ENCODE results near the gene TCEAL3. TPM values are rescaled to one million over a fixed set of nuclear protein-coding genes. Genes with fewer than 3 reads are reported as not detected.
"Not testable (repeated sequence)": the region's sequence is repeated elsewhere in the genome, so short reads cannot be mapped to it uniquely, and the experiment has no call there.

The TCEAL3 gene
- polyA plus RNA-seq, 1 donor from 2014 or later, result 42.5 TPM

- Histone ChIP-seq H3K27me3 (ENCODE audit: insufficient read depth, low read depth, low read length) (no peaks in the 10 kb centered on the region), H3K9me2 (ENCODE audit: insufficient read depth, low read length) (no peaks in the 10 kb centered on the region)
These were observed 51.1 kb downstream of the TCEAL3 start for GRCh38 chrX:103658681-103659433.

DNA sequence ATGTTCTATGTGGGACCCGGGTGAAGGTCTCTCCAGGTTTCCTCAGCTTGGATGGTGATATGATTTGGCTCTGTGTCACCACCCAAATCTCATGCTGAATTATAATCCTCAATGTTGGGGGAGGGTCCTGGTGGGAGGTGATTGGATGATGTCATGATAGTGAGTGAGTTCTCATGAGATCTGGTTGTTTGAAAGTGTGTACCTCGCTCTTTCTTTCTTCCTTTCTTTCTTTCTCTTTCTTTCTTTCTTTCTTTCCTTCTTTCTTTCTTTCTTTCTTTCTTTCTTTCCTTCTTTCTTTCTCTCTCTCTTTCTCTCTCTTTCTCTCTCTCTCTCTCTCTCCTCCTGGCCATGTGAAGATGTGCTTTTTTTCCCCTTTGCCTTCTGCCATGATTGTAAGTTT, 51.7 kb downstream of the TCEAL3 start:
- H2AFZ ChIP-seq (ENCODE audit: low read depth, low read length); H3K9me3 ChIP-seq (ENCODE audit: low read length); H3K4me2 ChIP-seq (ENCODE audit: low read length); H3K27me3 ChIP-seq (ENCODE audit: insufficient read depth, low read depth, low read length); H3K4me3 ChIP-seq (ENCODE audit: low read length); H3K9me2 ChIP-seq (ENCODE audit: insufficient read depth, low read length); H3K36me3 ChIP-seq (ENCODE audit: insufficient read depth, low read length); H3K79me2 ChIP-seq (replicated peaks; ENCODE audit: insufficient read depth, low read length); H3K9ac ChIP-seq (ENCODE audit: low read length); H3K27ac ChIP-seq (ENCODE audit: low read length); H3F3A ChIP-seq (ENCODE audit: insufficient read depth, low read length, poor library complexity, severe bottlenecking); H4K20me1 ChIP-seq (ENCODE audit: insufficient read depth): not testable (repeated sequence)

More at GRCh38 chrX:103658681-103659433, 51.1 kb downstream of the TCEAL3 start:
- no peaks in the 10 kb centered on the region for H4K20me1 ChIP-seq (ENCODE audit: insufficient read depth)
- no peak overlapping the region for H2AFZ ChIP-seq (ENCODE audit: low read depth, low read length)
- no peak overlapping the region for H3K4me3 ChIP-seq (ENCODE audit: low read length)
- H3K9ac ChIP-seq (ENCODE audit: low read length), result no peak overlapping the region
- no peak overlapping the region for H3K4me2 ChIP-seq (ENCODE audit: low read length)
- H3F3A ChIP-seq (ENCODE audit: insufficient read depth, low read length, poor library complexity, severe bottlenecking), result no peaks in the 10 kb centered on the region
- H3K9me3 ChIP-seq (ENCODE audit: low read length), result no peaks in the 10 kb centered on the region
- TF ChIP-seq, protein P1, sequence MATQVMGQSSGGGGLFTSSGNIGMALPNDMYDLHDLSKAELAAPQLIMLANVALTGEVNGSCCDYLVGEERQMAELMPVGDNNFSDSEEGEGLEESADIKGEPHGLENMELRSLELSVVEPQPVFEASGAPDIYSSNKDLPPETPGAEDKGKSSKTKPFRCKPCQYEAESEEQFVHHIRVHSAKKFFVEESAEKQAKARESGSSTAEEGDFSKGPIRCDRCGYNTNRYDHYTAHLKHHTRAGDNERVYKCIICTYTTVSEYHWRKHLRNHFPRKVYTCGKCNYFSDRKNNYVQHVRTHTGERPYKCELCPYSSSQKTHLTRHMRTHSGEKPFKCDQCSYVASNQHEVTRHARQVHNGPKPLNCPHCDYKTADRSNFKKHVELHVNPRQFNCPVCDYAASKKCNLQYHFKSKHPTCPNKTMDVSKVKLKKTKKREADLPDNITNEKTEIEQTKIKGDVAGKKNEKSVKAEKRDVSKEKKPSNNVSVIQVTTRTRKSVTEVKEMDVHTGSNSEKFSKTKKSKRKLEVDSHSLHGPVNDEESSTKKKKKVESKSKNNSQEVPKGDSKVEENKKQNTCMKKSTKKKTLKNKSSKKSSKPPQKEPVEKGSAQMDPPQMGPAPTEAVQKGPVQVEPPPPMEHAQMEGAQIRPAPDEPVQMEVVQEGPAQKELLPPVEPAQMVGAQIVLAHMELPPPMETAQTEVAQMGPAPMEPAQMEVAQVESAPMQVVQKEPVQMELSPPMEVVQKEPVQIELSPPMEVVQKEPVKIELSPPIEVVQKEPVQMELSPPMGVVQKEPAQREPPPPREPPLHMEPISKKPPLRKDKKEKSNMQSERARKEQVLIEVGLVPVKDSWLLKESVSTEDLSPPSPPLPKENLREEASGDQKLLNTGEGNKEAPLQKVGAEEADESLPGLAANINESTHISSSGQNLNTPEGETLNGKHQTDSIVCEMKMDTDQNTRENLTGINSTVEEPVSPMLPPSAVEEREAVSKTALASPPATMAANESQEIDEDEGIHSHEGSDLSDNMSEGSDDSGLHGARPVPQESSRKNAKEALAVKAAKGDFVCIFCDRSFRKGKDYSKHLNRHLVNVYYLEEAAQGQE (IDR thresholded peaks at IDR 0.05; ENCODE audit: borderline replicate concordance), result no peak
- TF ChIP-seq, protein P2, sequence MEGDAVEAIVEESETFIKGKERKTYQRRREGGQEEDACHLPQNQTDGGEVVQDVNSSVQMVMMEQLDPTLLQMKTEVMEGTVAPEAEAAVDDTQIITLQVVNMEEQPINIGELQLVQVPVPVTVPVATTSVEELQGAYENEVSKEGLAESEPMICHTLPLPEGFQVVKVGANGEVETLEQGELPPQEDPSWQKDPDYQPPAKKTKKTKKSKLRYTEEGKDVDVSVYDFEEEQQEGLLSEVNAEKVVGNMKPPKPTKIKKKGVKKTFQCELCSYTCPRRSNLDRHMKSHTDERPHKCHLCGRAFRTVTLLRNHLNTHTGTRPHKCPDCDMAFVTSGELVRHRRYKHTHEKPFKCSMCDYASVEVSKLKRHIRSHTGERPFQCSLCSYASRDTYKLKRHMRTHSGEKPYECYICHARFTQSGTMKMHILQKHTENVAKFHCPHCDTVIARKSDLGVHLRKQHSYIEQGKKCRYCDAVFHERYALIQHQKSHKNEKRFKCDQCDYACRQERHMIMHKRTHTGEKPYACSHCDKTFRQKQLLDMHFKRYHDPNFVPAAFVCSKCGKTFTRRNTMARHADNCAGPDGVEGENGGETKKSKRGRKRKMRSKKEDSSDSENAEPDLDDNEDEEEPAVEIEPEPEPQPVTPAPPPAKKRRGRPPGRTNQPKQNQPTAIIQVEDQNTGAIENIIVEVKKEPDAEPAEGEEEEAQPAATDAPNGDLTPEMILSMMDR (IDR thresholded peaks at IDR 0.05; ENCODE audit: poor library complexity, severe bottlenecking), result no peak
- TF ChIP-seq RAD21 (conservative IDR thresholded peaks at IDR 0.05) (no peak), POLR2AphosphoS5 (IDR thresholded peaks at IDR 0.05) (no peak), MXI1 (conservative IDR thresholded peaks at IDR 0.05; ENCODE audit: poor library complexity, severe bottlenecking) (no peak), EP300 (conservative IDR thresholded peaks at IDR 0.05; ENCODE audit: poor library complexity, severe bottlenecking) (no peak)
- no peaks in the 10 kb centered on the region for H3K36me3 ChIP-seq (ENCODE audit: insufficient read depth, low read length)
- H3K27ac ChIP-seq (ENCODE audit: low read length), result no peak overlapping the region
- no peaks in the 10 kb centered on the region for H3K79me2 ChIP-seq (replicated peaks; ENCODE audit: insufficient read depth, low read length)

Other genes with a start within 250 kb of the TCEAL3 start
- gene BEX3, start 231.4 kb upstream of the TCEAL3 start, polyA plus RNA-seq, result 989 and 991 TPM in 2 replicates
- gene RAB40A, start 88.5 kb upstream of the TCEAL3 start, polyA plus RNA-seq, result 1.9 and 2.9 TPM in 2 replicates
- gene TCEAL4, start 22.4 kb upstream of the TCEAL3 start, polyA plus RNA-seq, result 121 and 130 TPM in 2 replicates
- gene TCEAL1, start 21.0 kb downstream of the TCEAL3 start, polyA plus RNA-seq, result 89.4 and 101 TPM in 2 replicates
- 1,340 and 1,433 TPM in 2 replicates for gene MORF4L2, start 78.7 kb downstream of the TCEAL3 start, polyA plus RNA-seq
- gene TMEM31, start 102.9 kb downstream of the TCEAL3 start, polyA plus RNA-seq, result 1.0 and 1.6 TPM in 2 replicates
- 0.71 and 0.88 TPM in 2 replicates for gene PLP1, start 168.9 kb downstream of the TCEAL3 start, polyA plus RNA-seq
- 50.6 TPM in 2 replicates for gene RAB9B, start 224.3 kb downstream of the TCEAL3 start, polyA plus RNA-seq